ENCODE measurements around the gene FIGN. TPM values are rescaled to one million over a fixed set of nuclear protein-coding genes. Genes with fewer than 3 reads are reported as not detected.

Gene FIGN
- total RNA-seq, 4 donors from 2014 or later, result 0.42 to 3.1 (median 1.3) TPM

GRCh38 chr2:163716101-163716500 lies 19.7 kb downstream of the FIGN start:
- ATAC-seq (no peak), DNase-seq (no peak)
- Histone ChIP-seq H3K36me3 (no peaks in the 10 kb centered on the region), H3K27me3 (no peaks in the 10 kb centered on the region), H3K27ac (no peak overlapping the region), H3K4me1 (no peaks in the 10 kb centered on the region), H3K4me3 (no peak overlapping the region), H3K9me3 (no peaks in the 10 kb centered on the region)
- in situ Hi-C loops (cut with MboI; ENCODE audit: low sequenced_read_pairs in 4 of 4) (no loop called here), intact Hi-C loops (cut with DNase I; ENCODE audit: low total_unique reads) (no loop called here)
- no peak for TF ChIP-seq CTCF (IDR thresholded peaks at IDR 0.05 in 4 of 5, conservative IDR thresholded peaks at IDR 0.05 in 1 of 5)
- TF ChIP-seq POLR2A (IDR thresholded peaks at IDR 0.05), result no peak

- H3K27me3 ChIP-seq, result no peaks in the 10 kb centered on the region
- no peak overlapping the region for H3K4me3 ChIP-seq
- ATAC-seq (no peak), DNase-seq (no peak)
- in situ Hi-C loops (cut with MboI; ENCODE audit: low sequenced_read_pairs in 4 of 4), result no loop called here
- no peak for TF ChIP-seq POLR2A (IDR thresholded peaks at IDR 0.05)
- no peak for TF ChIP-seq CTCF (IDR thresholded peaks at IDR 0.05 in 4 of 5, conservative IDR thresholded peaks at IDR 0.05 in 1 of 5)
- no peak overlapping the region for H3K27ac ChIP-seq
- intact Hi-C loops (cut with DNase I; ENCODE audit: low total_unique reads), result no loop called here
- no peaks in the 10 kb centered on the region for H3K9me3 ChIP-seq
- H3K36me3 ChIP-seq, result no peaks in the 10 kb centered on the region
- no peaks in the 10 kb centered on the region for H3K4me1 ChIP-seq
Measured at GRCh38 chr2:163715668-163716067, 20.1 kb downstream of the FIGN start.

GRCh38 chr2:163715199-163715598 lies 20.6 kb downstream of the FIGN start:
- Histone ChIP-seq H3K36me3 (no peaks in the 10 kb centered on the region), H3K9me3 (no peaks in the 10 kb centered on the region), H3K4me3 (no peak overlapping the region), H3K27ac (no peak overlapping the region), H3K4me1 (peaks cover 0 to 2% of the 10 kb centered on the region in 2 donors), H3K27me3 (no peaks in the 10 kb centered on the region)
- TF ChIP-seq POLR2A (IDR thresholded peaks at IDR 0.05) (no peak), CTCF (IDR thresholded peaks at IDR 0.05 in 4 of 5, conservative IDR thresholded peaks at IDR 0.05 in 1 of 5) (no peak)
- ATAC-seq (no peak), DNase-seq (no peak)
- in situ Hi-C loops (cut with MboI; ENCODE audit: low sequenced_read_pairs in 4 of 4), result no loop called here
- intact Hi-C loops (cut with DNase I; ENCODE audit: low total_unique reads), result no loop called here

GRCh38 chr2:163713534-163714311 lies 22.1 kb downstream of the FIGN start:
- intact Hi-C loops (cut with DNase I; ENCODE audit: low total_unique reads) (no loop called here), in situ Hi-C loops (cut with MboI; ENCODE audit: low sequenced_read_pairs in 4 of 4) (no loop called here)
- ATAC-seq, result no peak
- DNase-seq, result no peak
- Histone ChIP-seq H3K27me3 (no peaks in the 10 kb centered on the region), H3K27ac (no peak overlapping the region), H3K4me1 (peaks cover 0 to 4% of the 10 kb centered on the region in 2 donors), H3K4me3 (no peak overlapping the region), H3K9me3 (no peaks in the 10 kb centered on the region), H3K36me3 (no peaks in the 10 kb centered on the region)
- TF ChIP-seq POLR2A (IDR thresholded peaks at IDR 0.05) (no peak), CTCF (IDR thresholded peaks at IDR 0.05 in 4 of 5, conservative IDR thresholded peaks at IDR 0.05 in 1 of 5) (no peak)

All from gastrocnemius medialis (tissue), 4 donors.